HG02973 (cell line): ENCODE measurements around the gene CBFB.
"Not testable (repeated sequence)": the region's sequence is repeated elsewhere in the genome, so short reads cannot be mapped to it uniquely, and the experiment has no call there.

Experiments
- ATAC-seq: cut with Tn5 transposase; IDR thresholded peaks from one replicate; pipeline ENCODE4 v1.9.1; 2021; ENCODE audit warnings: moderate library complexity; ENCODE audit not compliant: unreplicated experiment

The CBFB gene

GRCh38 chr16:67120025-67120424 is 91.1 kb downstream of the CBFB start:
- ATAC-seq: no peak

- not testable (repeated sequence) for ATAC-seq
Measured at GRCh38 chr16:67122799-67123198, 93.8 kb downstream of the CBFB start.

- ATAC-seq: no peak
Measured at GRCh38 chr16:67128417-67128816, 99.5 kb downstream of the CBFB start.

GRCh38 chr16:67128887-67129286 is 99.9 kb downstream of the CBFB start:
- ATAC-seq: no peak

GRCh38 chr16:67129422-67129821 is 100.5 kb downstream of the CBFB start:
- ATAC-seq: no peak

GRCh38 chr16:67137605-67138004 is 108.7 kb downstream of the CBFB start:
- no peak for ATAC-seq

GRCh38 chr16:67141391-67141790 is 112.4 kb downstream of the CBFB start:
- ATAC-seq: no peak

GRCh38 chr16:67142342-67142741 is 113.4 kb downstream of the CBFB start:
- ATAC-seq: no peak

GRCh38 chr16:67144943-67145342 is 116.0 kb downstream of the CBFB start:
- ATAC-seq: no peak

- ATAC-seq: no peak
Measured at GRCh38 chr16:67145746-67146145, 116.8 kb downstream of the CBFB start.

GRCh38 chr16:67146523-67147357 is 117.8 kb downstream of the CBFB start:
- ATAC-seq: no peak

- ATAC-seq: no peak
Measured at GRCh38 chr16:67147437-67148140, 118.6 kb downstream of the CBFB start.

GRCh38 chr16:67148221-67148620 is 119.3 kb downstream of the CBFB start:
- ATAC-seq: no peak

- ATAC-seq: no peak
Measured at GRCh38 chr16:67148656-67149275, 119.8 kb downstream of the CBFB start.

- ATAC-seq: no peak
Measured at GRCh38 chr16:67149276-67150046, 120.5 kb downstream of the CBFB start.

GRCh38 chr16:67150047-67150832 is 121.3 kb downstream of the CBFB start:
- no peak for ATAC-seq
